NCI-H2196 (cell line): ENCODE results near the gene GNAI3.
A peak's percentile ranks its signal among the peaks of the same experiment; 100 is the strongest.

Source experiments
- DNase-seq: peaks from one replicate; lab custom pipeline; 2025; ENCODE audit not compliant: unreplicated experiment; lab: John Stamatoyannopoulos, UW

GNAI3 gene

GRCh38 chr1:109543988-109544735 is 4.3 kb upstream of the GNAI3 start:
- DNase-seq: no peak

- peak; percentile 94 for DNase-seq
Observed at GRCh38 chr1:109546311-109547109, 1.9 kb upstream of the GNAI3 start.

GRCh38 chr1:109547463-109548320 is 723 bp upstream of the GNAI3 start:
- DNase-seq: peak; percentile 29

- no peak for DNase-seq
Observed at GRCh38 chr1:109556563-109556962, 8.1 kb downstream of the GNAI3 start.

- DNase-seq: no peak
Observed at GRCh38 chr1:109557520-109557919, 9.1 kb downstream of the GNAI3 start.

- DNase-seq: no peak
Observed at GRCh38 chr1:109559995-109560394, 11.6 kb downstream of the GNAI3 start.

GRCh38 chr1:109564194-109564878 is 15.9 kb downstream of the GNAI3 start:
- DNase-seq: no peak

- DNase-seq: no peak
Observed at GRCh38 chr1:109565241-109565640, 16.8 kb downstream of the GNAI3 start.

GRCh38 chr1:109566982-109567381 is 18.6 kb downstream of the GNAI3 start:
- no peak for DNase-seq

- no peak for DNase-seq
Observed at GRCh38 chr1:109567877-109568672, 19.7 kb downstream of the GNAI3 start.

GRCh38 chr1:109569323-109569722 is 20.9 kb downstream of the GNAI3 start:
- no peak for DNase-seq

GRCh38 chr1:109570414-109570813 is 22.0 kb downstream of the GNAI3 start:
- DNase-seq: peak; percentile 15

- no peak for DNase-seq
Observed at GRCh38 chr1:109573785-109574184, 25.4 kb downstream of the GNAI3 start.

GRCh38 chr1:109578947-109579443 is 30.6 kb downstream of the GNAI3 start:
- DNase-seq: no peak

GRCh38 chr1:109579491-109579890 is 31.1 kb downstream of the GNAI3 start:
- no peak for DNase-seq

- no peak for DNase-seq
Observed at GRCh38 chr1:109582021-109582420, 33.6 kb downstream of the GNAI3 start.

GRCh38 chr1:109584766-109585165 is 36.4 kb downstream of the GNAI3 start:
- DNase-seq: no peak

- DNase-seq: no peak
Observed at GRCh38 chr1:109586055-109586454, 37.6 kb downstream of the GNAI3 start.

GRCh38 chr1:109589177-109589576 is 40.8 kb downstream of the GNAI3 start:
- no peak for DNase-seq

- no peak for DNase-seq
Observed at GRCh38 chr1:109589679-109590078, 41.3 kb downstream of the GNAI3 start.
